HEK293 (cell line): ENCODE results near the gene TMEM272.

Experiments
- CTCF ChIA-PET: fragments of 350-600 bp; formaldehyde crosslinking; extraction: SDS; loops from one replicate; lab custom pipeline; 2021; ENCODE audit warnings: antibody characterized with exemption; lab: Yijun Ruan, JAX
- POLR2A ChIA-PET: fragments of 300-600 bp; formaldehyde crosslinking; extraction: SDS; loops from one replicate; lab custom pipeline; 2020; ENCODE audit warnings: antibody characterized with exemption, inconsistent platforms; lab: Yijun Ruan, JAX
- H3K27ac ChIP-seq: fragments of 200-500 bp; sonication (Bioruptor generic); 2 replicates; pipeline ENCODE4 v1.5.1; 2014; ENCODE audit warnings: low read depth, low read length, control low read depth, inconsistent platforms; ENCODE audit errors: extremely low read depth
- H3K36me3 ChIP-seq, 2 experiments: fragments of 200-500 bp in 1 of 2; sonication (Bioruptor generic) in 1 of 2; 1 replicate in 1 of 2; 2 replicates in 1 of 2; pipeline ENCODE4 v1.5.1; 2014 to 2017; ENCODE audit warnings: inconsistent platforms in 2 of 2, low read length in 2 of 2; ENCODE audit not compliant: control insufficient read depth in 2 of 2, insufficient read depth in 1 of 2
- H3K4me1 ChIP-seq: fragments of 200-500 bp; sonication (Bioruptor generic); 2 replicates; pipeline ENCODE4 v1.5.1; 2014; ENCODE audit warnings: mild to moderate bottlenecking, low read length, inconsistent platforms; ENCODE audit not compliant: control insufficient read depth, insufficient read depth
- H3K4me3 ChIP-seq: 2 replicates; pipeline ENCODE4 v1.5.1; 2011; ENCODE audit warnings: low read depth, mild to moderate bottlenecking, control low read depth, low read length, moderate library complexity
- H3K9me3 ChIP-seq: fragments of 200-500 bp; sonication (Bioruptor generic); 2 replicates; pipeline ENCODE4 v1.5.1; 2014; ENCODE audit warnings: low read depth, low read length, inconsistent platforms; ENCODE audit not compliant: control insufficient read depth, insufficient read depth
- AEBP2 ChIP-seq: fragments of 450-650 bp; formaldehyde crosslinking; IDR thresholded peaks from 2 replicates; pipeline ENCODE4 v1.5.1; 2016; ENCODE audit warnings: missing biosample characterization, missing genetic modification characterization, borderline replicate concordance
- KLF10 ChIP-seq: fragments of 450-650 bp; IDR thresholded peaks from 2 replicates; pipeline ENCODE4 v1.5.1; 2018; ENCODE audit warnings: missing biosample characterization, mild to moderate bottlenecking, missing genetic modification characterization
- KLF17 ChIP-seq: fragments of 450-650 bp; formaldehyde crosslinking; IDR thresholded peaks from 2 replicates; pipeline ENCODE4 v1.5.1; 2016; ENCODE audit warnings: missing biosample characterization, missing genetic modification characterization
- PATZ1 ChIP-seq: fragments of 450-650 bp; formaldehyde crosslinking; IDR thresholded peaks from 2 replicates; pipeline ENCODE4 v1.5.1; 2016; ENCODE audit warnings: missing biosample characterization, missing genetic modification characterization
- PBX3 ChIP-seq: sonication (generic); formaldehyde crosslinking; IDR thresholded peaks from 2 replicates; pipeline ENCODE4 v1.8.1; 2022; ENCODE audit warnings: mild to moderate bottlenecking, moderate library complexity, missing genetic modification reagents
- REPIN1 ChIP-seq: fragments of 450-650 bp; formaldehyde crosslinking; IDR thresholded peaks from 2 replicates; pipeline ENCODE4 v1.5.1; 2017; ENCODE audit warnings: missing biosample characterization, missing genetic modification characterization, low read depth
- TCF7L2 ChIP-seq: IDR thresholded peaks from 2 replicates; pipeline ENCODE4 v1.6.1; 2011; ENCODE audit warnings: low read depth, mild to moderate bottlenecking, inconsistent platforms, low read length, moderate library complexity, borderline replicate concordance
- WT1 ChIP-seq: fragments of 450-650 bp; formaldehyde crosslinking; IDR thresholded peaks from 2 replicates; pipeline ENCODE4 v1.5.1; 2016; ENCODE audit warnings: missing biosample characterization, missing genetic modification characterization
- ZBTB1 ChIP-seq: fragments of 450-650 bp; formaldehyde crosslinking; IDR thresholded peaks from 2 replicates; pipeline ENCODE4 v1.5.1; 2016; ENCODE audit warnings: missing biosample characterization, missing genetic modification characterization
- ZNF114 ChIP-seq: fragments of 450-650 bp; formaldehyde crosslinking; IDR thresholded peaks from 2 replicates; pipeline ENCODE4 v1.5.0; 2017; ENCODE audit warnings: missing biosample characterization, missing genetic modification characterization
- ZNF174 ChIP-seq: fragments of 450-650 bp; formaldehyde crosslinking; IDR thresholded peaks from 2 replicates; pipeline ENCODE4 v1.5.0; 2017; ENCODE audit warnings: missing biosample characterization, mild to moderate bottlenecking, missing genetic modification characterization
- ZNF19 ChIP-seq: fragments of 450-650 bp; formaldehyde crosslinking; IDR thresholded peaks from 2 replicates; pipeline ENCODE4; 2016; ENCODE audit warnings: missing biosample characterization, missing genetic modification characterization, low read depth
- ZNF2 ChIP-seq: fragments of 450-650 bp; formaldehyde crosslinking; IDR thresholded peaks from 2 replicates; pipeline ENCODE4 v1.5.1; 2016; ENCODE audit warnings: missing biosample characterization, missing genetic modification characterization
- ZNF239 ChIP-seq: fragments of 450-650 bp; formaldehyde crosslinking; IDR thresholded peaks from 2 replicates; pipeline ENCODE4 v1.5.1; 2016; ENCODE audit warnings: missing biosample characterization, missing genetic modification characterization
- ZNF335 ChIP-seq: fragments of 450-650 bp; formaldehyde crosslinking; conservative IDR thresholded peaks from 2 replicates; pipeline ENCODE4 v1.5.1; 2016; ENCODE audit warnings: missing biosample characterization, missing genetic modification characterization
- ZNF354C ChIP-seq: fragments of 450-650 bp; formaldehyde crosslinking; IDR thresholded peaks from 2 replicates; pipeline ENCODE4 v1.5.1; 2016; ENCODE audit warnings: missing biosample characterization, missing genetic modification characterization, low read depth, borderline replicate concordance
- ZNF362 ChIP-seq: fragments of 450-650 bp; formaldehyde crosslinking; IDR thresholded peaks from 2 replicates; pipeline ENCODE4 v1.5.1; 2016; ENCODE audit warnings: missing biosample characterization, missing genetic modification characterization
- ZNF404 ChIP-seq: fragments of 450-650 bp; formaldehyde crosslinking; IDR thresholded peaks from 2 replicates; pipeline ENCODE4 v1.5.1; 2017; ENCODE audit warnings: missing biosample characterization, missing genetic modification characterization
- ZNF510 ChIP-seq: fragments of 450-650 bp; formaldehyde crosslinking; IDR thresholded peaks from 2 replicates; pipeline ENCODE4 v1.5.1; 2018; ENCODE audit warnings: mild to moderate bottlenecking, missing genetic modification characterization, missing biosample characterization; ENCODE audit not compliant: insufficient replicate concordance
- ZNF549 ChIP-seq: fragments of 450-650 bp; IDR thresholded peaks from 2 replicates; pipeline ENCODE4 v1.5.1; 2018; ENCODE audit warnings: missing biosample characterization, missing genetic modification characterization, mild to moderate bottlenecking, inconsistent platforms, moderate library complexity
- ZNF585B ChIP-seq: fragments of 450-650 bp; formaldehyde crosslinking; IDR thresholded peaks from 2 replicates; pipeline ENCODE4 v1.5.1; 2016; ENCODE audit warnings: missing biosample characterization, missing genetic modification characterization
- ZNF596 ChIP-seq: fragments of 450-650 bp; IDR thresholded peaks from 2 replicates; pipeline ENCODE4 v1.5.0; 2018; ENCODE audit warnings: missing biosample characterization, mild to moderate bottlenecking, missing genetic modification characterization, moderate library complexity
- ZNF664 ChIP-seq: fragments of 450-650 bp; formaldehyde crosslinking; IDR thresholded peaks from 2 replicates; pipeline ENCODE4 v1.5.1; 2016; ENCODE audit warnings: missing biosample characterization, missing genetic modification characterization
- ZNF768 ChIP-seq: fragments of 450-650 bp; formaldehyde crosslinking; IDR thresholded peaks from 2 replicates; pipeline ENCODE4 v1.5.1; 2018; ENCODE audit warnings: missing biosample characterization, mild to moderate bottlenecking, missing genetic modification characterization
- ZSCAN16 ChIP-seq: fragments of 450-650 bp; formaldehyde crosslinking; IDR thresholded peaks from 2 replicates; pipeline ENCODE4 v1.5.1; 2016; ENCODE audit warnings: missing biosample characterization, missing genetic modification characterization
- ZSCAN5A ChIP-seq: fragments of 450-650 bp; formaldehyde crosslinking; IDR thresholded peaks from 2 replicates; pipeline ENCODE4 v1.5.1; 2016; ENCODE audit warnings: missing biosample characterization, missing genetic modification characterization

The TMEM272 gene

GRCh38 chr13:51768378-51768921, 76.5 kb downstream of the TMEM272 start:
- POLR2A ChIA-PET, result no interaction called here
- no peak overlapping the region for H3K27ac ChIP-seq
- H3K9me3 ChIP-seq, result no peaks in the 10 kb centered on the region
- H3K4me3 ChIP-seq, result no peak overlapping the region
- TF ChIP-seq REPIN1 (tag by site-specific recombination) (no peak), TCF7L2 (no peak), ZNF174 (tag by site-specific recombination) (no peak), KLF17 (no peak), ZSCAN5A (no peak), ZNF239 (tag by site-specific recombination) (no peak), ZNF335 (tag by site-specific recombination) (no peak), ZNF404 (tag by site-specific recombination) (no peak), PBX3 (CRISPR knock-in tag) (no peak), ZNF2 (tag by site-specific recombination) (no peak), ZNF664 (tag by site-specific recombination) (no peak), ZNF362 (no peak)
- CTCF ChIA-PET, result no interaction called here
- no peaks in the 10 kb centered on the region for H3K36me3 ChIP-seq
- peaks cover 4% of the 10 kb centered on the region; the same call in 1 of the 2 replicates for H3K4me1 ChIP-seq

GRCh38 chr13:51767100-51767499, 77.9 kb downstream of the TMEM272 start:
- H3K36me3 ChIP-seq, result no peaks in the 10 kb centered on the region
- ChIA-PET POLR2A (no interaction called here), CTCF (no interaction called here)
- H3K4me1 ChIP-seq, result peaks cover 4% of the 10 kb centered on the region; the same call in 1 of the 2 replicates
- H3K9me3 ChIP-seq, result no peaks in the 10 kb centered on the region
- H3K27ac ChIP-seq, result no peak overlapping the region
- TF ChIP-seq AEBP2 (tag by site-specific recombination) (no peak), ZNF585B (tag by site-specific recombination) (no peak), ZNF596 (tag by site-specific recombination) (no peak), ZBTB1 (tag by site-specific recombination) (no peak), ZNF768 (no peak), ZNF549 (tag by site-specific recombination) (no peak), ZNF510 (tag by site-specific recombination) (no peak), ZNF354C (tag by site-specific recombination) (no peak), KLF10 (no peak), WT1 (tag by site-specific recombination) (no peak), ZNF114 (no peak), ZNF19 (no peak), PATZ1 (tag by site-specific recombination) (no peak), ZSCAN16 (tag by site-specific recombination) (no peak)
- no peak overlapping the region for H3K4me3 ChIP-seq
